GM06990 (cell line): ENCODE measurements around the gene OR10H4.
"Not testable (repeated sequence)": the region's sequence is repeated elsewhere in the genome, so short reads cannot be mapped to it uniquely, and the experiment has no call there.

Experiments used
- DNase-seq: peaks from one replicate; pipeline ENCODE4 v3.0.0-alpha.2; 2011; ENCODE audit not compliant: insufficient read length; ENCODE audit errors: extremely low read depth
- H3K27me3 ChIP-seq: replicated peaks from 2 replicates; pipeline ENCODE4 v1.6.0; 2011; ENCODE audit warnings: low read length; ENCODE audit not compliant: control insufficient read depth, insufficient read depth
- H3K36me3 ChIP-seq: 2 replicates; pipeline ENCODE4 v1.5.1; 2011; ENCODE audit warnings: low read length; ENCODE audit not compliant: control insufficient read depth, insufficient read depth
- H3K4me3 ChIP-seq: replicated peaks from 2 replicates; pipeline ENCODE4 v1.5.1; 2011; ENCODE audit warnings: low read depth, mild to moderate bottlenecking, control low read depth, low read length
- CTCF ChIP-seq: IDR thresholded peaks from 2 replicates; pipeline ENCODE4 v1.5.1; 2011; ENCODE audit warnings: low read length, control low read depth, mild to moderate bottlenecking, inconsistent platforms; ENCODE audit not compliant: insufficient read depth, poor library complexity, severe bottlenecking

Gene OR10H4

GRCh38 chr19:15962319-15962718, 13.5 kb downstream of the OR10H4 start:
- H3K4me3 ChIP-seq = no peak overlapping the region
- no peak for DNase-seq
- no peaks in the 10 kb centered on the region for H3K27me3 ChIP-seq
- H3K36me3 ChIP-seq = no peaks in the 10 kb centered on the region
- no peak for TF ChIP-seq CTCF

- Histone ChIP-seq H3K27me3 (no peaks in the 10 kb centered on the region), H3K4me3 (no peak overlapping the region), H3K36me3 (no peaks in the 10 kb centered on the region)
- no peak for TF ChIP-seq CTCF
- DNase-seq = no peak
Measured at GRCh38 chr19:15964231-15964630, 15.4 kb downstream of the OR10H4 start.

- no peak overlapping the region for H3K4me3 ChIP-seq
- H3K36me3 ChIP-seq = no peaks in the 10 kb centered on the region
- DNase-seq = no peak
- H3K27me3 ChIP-seq = no peaks in the 10 kb centered on the region
- no peak for TF ChIP-seq CTCF
Measured at GRCh38 chr19:15971224-15971780, 22.5 kb downstream of the OR10H4 start.

- H3K36me3 ChIP-seq, DNase-seq, H3K4me3 ChIP-seq, H3K27me3 ChIP-seq: not testable (repeated sequence)
Measured at GRCh38 chr19:15972043-15972442, 23.2 kb downstream of the OR10H4 start.

GRCh38 chr19:15974856-15975255, 26.0 kb downstream of the OR10H4 start:
- TF ChIP-seq CTCF = no peak
- no peak overlapping the region for H3K4me3 ChIP-seq
- no peaks in the 10 kb centered on the region for H3K36me3 ChIP-seq
- H3K27me3 ChIP-seq = no peaks in the 10 kb centered on the region; the same call in 1 of the 2 replicates
- DNase-seq = no peak

GRCh38 chr19:15976836-15977689, 28.3 kb downstream of the OR10H4 start:
- no peak for DNase-seq
- Histone ChIP-seq H3K4me3 (no peak overlapping the region), H3K27me3 (no peaks in the 10 kb centered on the region; the same call in 1 of the 2 replicates), H3K36me3 (no peaks in the 10 kb centered on the region)
- no peak for TF ChIP-seq CTCF
